GM21447 (cell line): ENCODE results near the gene ITLN2.
A peak's percentile ranks its signal among the peaks of the same experiment; 100 is the strongest.
"Not testable (repeated sequence)": the region's sequence is repeated elsewhere in the genome, so short reads cannot be mapped to it uniquely, and the experiment has no call there.

Experiments
- ATAC-seq: cut with Tn5 transposase; IDR thresholded peaks from one replicate; pipeline ENCODE4 v1.9.1; 2021; ENCODE audit not compliant: unreplicated experiment

Gene ITLN2

DNA sequence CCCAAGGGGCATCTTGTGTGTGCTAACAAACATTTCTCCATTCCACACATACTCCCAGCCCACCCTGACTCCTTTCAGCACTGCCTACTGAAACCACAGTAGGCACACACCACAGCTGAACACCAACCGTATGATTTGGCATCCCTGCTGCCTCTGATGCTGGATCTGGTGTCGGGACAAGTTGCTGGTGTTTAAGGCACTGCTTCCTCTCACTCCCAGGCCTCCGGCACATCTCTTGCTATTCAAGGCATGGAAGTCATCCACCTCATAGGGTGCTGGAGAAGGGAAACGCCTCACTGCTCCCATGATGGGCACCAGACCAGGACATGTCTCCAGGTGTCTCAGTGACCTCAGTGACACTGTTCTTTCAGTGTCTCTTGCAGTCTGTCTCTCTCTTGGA, 2.4 kb upstream of the ITLN2 start:
- ATAC-seq = no peak

DNA sequence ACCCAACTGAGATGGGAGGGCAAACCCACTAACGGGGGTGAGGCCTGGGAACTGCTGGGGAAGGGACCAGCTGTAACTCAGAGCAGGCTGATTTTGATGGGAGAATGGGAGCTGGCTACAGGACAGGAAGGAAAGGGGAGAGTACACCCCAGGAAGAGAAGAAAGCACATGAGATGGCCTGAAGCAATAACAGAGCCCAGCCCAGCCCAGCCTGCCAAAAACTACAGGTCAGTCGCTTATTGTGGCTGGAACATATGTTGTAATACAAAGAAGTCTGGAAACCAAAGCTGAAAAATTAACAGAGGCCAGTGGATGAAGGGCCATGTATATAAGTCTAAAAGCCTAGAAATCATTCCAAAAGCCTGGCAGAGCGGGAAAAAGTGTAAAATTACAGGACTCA, 1.6 kb downstream of the ITLN2 start:
- no peak for ATAC-seq

DNA sequence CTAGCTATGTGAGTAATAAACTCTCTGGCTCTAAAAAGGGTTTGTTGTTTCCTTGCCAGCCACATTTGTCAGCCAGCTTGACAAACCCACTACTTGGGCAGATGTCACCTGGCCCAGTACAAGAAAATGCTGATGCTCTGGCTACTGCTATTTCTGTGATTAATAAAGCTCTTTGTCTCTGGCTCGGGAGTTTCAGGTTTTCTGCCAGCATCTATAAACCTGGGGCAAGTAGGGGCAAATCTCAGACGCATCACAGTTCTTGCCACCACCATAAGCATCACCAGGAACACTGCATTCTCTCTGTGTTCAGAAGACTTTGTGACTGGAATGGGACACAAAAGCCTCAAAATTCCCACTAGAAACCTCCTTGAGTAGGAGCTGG, 2.5 kb downstream of the ITLN2 start:
- no peak for ATAC-seq

DNA sequence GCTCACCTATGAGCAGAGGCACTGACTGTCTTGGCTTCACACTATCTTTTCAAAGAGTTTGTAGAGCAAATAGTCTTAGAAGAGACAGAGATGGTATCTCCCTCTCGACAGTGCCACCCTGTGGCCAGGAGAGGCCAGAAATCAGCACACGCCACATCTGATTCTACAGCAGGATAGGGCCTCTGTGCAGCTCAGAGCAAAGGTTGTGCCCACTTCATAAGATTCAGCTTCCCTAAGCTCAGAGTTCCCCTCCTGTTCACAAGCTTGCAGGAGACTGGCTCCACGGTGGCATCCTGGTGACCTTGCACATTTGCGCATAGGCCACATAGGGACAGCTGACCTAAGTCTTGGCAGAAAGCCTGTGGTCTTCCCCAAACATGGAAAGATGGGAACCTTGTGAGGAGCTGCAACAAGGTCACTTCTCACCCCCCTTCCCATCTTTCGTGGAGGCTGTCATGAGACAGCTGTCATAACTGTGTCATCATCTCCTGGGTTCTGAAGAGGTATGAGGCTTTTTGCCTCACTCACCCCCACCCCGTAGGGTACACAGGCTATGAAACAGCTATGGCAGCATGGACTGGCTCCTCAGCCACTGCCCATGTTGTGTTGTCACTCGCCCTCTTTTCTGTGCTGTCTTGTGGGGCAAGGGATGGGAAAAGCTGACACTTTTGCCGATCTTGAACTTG, 3.0 kb downstream of the ITLN2 start:
- peak; percentile 60 for ATAC-seq

DNA sequence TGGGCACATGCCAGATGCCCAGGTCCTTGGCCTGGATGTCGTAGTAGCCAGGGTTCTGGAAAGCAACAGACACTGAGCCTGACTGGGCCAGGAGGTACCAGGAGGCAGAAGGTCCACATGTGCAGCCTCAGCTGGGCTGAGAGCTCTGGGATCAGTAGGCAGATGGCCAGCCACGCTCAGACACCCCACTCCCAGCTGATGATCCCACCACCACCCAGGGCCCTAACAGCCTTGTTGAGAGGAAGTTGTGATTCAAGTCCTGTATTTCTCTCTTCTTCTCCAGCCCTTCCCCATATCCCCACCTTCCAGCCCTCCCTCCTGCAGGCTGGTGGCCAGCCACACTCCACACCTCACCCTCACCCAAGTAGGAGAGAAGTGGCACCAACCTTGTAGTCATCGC, 4.0 kb downstream of the ITLN2 start:
- no peak for ATAC-seq

DNA sequence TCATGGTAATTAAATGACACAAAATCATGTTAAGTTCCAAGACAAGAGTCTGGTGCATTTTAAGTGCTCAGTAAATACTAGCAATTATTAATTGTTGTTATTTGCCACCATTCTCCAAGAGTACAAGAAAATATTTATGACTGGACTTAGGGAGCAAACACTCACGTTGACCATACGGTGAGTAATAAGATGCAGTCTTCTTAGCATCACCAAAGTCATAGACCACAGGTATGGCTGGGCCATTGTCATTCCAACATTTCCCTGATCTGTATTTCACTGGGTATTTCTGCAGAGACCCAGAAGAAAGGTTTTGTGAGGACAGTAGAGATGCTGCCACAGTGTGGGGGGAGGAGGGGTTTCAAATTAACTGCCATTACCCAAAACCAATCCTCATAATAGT, 4.7 kb downstream of the ITLN2 start:
- ATAC-seq = no peak

DNA sequence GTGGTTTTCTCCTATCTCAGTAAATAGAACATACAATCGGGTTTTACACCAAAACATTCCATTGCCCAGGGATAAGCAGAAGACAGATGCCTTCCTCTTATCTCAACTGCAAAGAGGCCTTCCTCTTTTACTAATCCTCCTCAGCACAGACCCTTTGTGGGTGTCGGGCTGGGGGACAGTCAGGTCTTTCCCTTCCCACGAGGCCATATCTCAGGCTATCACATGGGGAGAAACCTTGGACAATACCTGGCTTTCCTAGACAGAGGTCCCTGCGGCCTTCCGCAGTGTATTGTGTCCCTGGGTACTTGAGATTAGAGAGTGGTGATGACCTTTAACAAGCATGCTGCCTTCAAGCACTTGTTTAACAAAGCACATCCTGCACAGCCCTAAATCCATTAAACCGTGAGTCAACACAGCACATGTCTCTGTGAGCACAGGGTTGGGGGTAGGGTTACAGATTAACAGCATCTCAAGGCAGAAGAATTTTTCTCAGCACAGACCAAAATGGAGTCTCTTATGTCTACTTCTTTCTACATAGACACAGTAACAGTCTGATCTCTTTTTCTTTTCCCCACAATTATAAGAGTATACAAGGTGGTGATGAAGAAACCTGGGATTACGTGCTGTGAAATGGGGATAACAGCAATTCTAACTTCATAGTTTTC, 5.3 kb downstream of the ITLN2 start:
- ATAC-seq = not testable (repeated sequence)

DNA sequence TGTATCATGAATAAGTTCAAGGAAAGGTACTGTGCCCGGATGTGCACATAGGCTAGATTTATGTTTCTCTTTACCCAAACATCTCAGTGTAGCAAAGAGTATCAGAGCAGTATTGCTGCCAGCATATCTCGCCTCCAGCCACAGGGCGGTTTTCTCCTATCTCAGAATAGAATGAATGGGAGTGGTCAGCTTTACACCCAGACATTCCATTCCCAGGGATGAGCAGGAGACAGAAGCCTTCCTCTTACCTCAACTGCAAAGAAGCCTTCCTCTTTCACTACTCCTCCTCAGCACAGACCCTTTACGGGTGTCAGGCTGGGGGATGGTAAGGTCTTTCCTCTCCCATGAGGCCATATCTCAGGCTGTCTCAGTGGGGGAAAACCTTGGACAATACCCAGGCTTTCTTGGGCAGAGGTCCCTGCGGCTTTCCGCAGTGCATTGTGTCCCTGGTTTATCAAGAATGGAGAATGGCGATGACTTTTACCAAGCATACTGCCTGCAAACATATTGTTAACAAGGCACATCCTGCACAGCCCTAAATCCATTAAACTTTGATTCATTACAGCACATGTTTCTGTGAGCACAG, 7.3 kb downstream of the ITLN2 start:
- ATAC-seq = not testable (repeated sequence)

DNA sequence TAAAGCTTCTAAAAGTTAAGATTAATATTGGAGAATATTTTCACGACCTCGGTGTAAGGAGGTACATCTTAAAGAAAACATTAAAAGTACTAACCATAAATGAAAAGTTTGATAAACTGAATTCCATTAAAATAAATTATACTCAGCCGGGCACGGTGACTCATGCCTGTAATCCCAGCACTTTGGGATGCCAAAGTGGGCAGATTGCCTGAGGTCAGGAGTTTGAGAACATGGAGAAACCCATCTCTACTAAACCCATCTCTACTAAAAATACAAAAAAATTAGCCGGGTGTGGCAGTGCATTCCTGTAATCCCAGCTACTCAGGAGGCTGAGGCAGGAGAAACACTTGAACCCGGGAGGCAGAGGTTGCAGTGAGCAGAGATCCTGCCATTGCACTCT, 8.7 kb downstream of the ITLN2 start:
- ATAC-seq = not testable (repeated sequence)

DNA sequence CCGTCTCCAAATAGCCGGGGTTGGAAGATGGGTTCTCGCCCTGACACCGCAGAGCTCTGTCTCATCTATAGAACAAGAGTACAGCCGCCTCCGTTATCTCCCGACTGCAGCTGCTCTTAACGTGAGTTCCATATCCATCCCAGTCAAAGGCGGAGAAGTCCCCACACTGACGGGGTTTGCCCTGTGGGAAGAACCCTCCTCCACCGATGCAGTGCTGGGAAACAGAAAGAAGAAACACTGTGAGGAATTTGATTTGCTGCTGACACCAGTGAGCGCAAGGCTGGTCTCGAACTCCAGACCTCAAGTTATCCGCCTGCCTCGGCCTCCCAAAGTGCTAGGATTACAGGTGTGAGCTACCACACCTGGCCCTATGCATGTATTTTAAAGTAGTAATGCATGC, 9.5 kb downstream of the ITLN2 start:
- no peak for ATAC-seq

DNA sequence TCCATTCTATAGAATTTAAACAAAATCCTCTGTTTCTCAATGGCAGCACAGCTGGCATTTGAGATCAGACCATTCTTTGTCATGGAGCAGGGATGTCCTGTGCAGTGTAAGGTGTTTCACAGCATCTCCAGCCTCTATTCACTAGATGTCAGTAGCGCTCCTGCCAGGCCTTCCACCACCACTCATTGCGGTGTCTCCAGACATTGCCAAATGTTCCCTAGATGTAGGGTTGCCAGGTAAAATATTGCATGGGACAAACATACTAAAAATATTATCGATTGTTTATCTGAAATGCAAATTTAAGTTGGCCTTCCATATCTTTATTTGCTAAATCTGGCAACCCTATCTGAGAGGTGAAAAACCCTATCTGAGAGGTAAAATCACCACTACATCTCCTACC, 11.7 kb downstream of the ITLN2 start:
- no peak for ATAC-seq

DNA sequence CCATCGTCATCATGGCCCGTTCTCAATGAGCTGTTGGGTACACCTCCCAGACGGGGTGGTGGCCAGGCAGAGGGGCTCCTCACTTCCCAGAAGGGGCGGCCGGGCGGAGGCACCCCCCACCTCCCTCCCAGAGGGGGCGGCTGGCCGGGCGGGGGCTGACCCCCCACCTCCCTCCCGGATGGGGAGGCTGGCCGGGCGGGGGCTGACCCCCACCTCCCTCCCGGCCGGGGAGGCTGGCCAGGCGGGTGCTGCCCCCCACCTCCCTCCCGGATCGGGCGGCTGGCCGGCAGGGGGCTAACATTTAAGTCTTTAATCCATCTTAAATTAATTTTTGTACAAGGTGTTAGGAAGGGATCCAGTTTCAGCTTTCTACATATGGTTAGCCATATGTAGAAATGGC, 17.9 kb downstream of the ITLN2 start:
- not testable (repeated sequence) for ATAC-seq

DNA sequence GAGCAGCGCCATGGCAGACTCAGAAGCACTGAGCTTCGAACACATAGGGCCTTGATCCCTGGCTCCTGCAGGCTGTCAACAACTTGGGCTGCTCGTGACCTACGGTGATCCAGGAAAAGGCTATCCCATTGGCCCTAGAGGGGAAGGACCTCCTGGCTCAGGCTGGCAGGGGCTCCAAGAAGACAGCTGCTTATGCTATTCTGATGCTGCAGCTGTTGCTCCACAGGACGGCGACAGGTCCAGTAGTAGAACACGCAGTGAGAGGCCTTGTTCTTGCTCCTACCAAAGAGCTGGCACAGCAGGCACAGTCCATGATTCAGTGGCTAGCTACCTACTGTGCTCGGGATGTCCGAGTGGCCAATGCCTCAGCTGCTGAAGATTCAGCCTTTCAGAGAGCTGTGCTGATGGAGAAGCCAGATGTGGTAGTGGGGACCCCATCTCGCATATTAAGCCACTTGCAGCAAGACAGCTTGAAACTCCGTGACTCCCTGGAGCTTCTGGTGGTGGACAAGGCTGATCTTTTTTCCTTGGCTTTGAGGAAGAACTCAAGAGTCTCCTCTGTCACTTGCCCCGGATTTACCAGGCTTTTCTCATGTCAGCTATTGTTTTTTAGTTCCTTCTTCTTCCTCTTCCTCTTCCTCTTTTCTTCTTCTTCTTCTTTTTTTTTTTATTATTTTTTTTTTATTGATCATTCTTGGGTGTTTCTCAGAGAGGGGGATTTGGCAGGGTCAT, 18.9 kb downstream of the ITLN2 start:
- ATAC-seq = no peak

DNA sequence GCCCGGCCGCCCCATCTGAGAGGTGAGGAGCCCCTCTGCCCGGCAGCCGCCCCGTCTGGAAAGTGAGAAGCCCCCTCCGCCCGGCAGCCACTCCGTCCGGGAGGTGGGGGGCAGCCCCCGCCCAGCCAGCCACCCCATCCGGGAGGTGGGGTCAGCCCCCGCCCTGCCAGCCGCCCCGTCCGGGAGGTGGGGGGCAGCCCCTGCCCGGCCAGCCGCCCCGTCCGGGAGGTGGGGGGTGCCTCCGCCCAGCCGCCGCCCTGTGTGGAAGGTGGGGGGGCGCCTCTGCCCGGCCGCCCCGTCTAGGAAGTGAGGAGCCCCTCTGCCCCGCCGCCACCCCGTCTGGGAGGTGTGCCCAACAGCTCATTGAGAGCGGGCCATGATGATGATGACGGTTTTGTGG, 21.3 kb downstream of the ITLN2 start:
- ATAC-seq = not testable (repeated sequence)

DNA sequence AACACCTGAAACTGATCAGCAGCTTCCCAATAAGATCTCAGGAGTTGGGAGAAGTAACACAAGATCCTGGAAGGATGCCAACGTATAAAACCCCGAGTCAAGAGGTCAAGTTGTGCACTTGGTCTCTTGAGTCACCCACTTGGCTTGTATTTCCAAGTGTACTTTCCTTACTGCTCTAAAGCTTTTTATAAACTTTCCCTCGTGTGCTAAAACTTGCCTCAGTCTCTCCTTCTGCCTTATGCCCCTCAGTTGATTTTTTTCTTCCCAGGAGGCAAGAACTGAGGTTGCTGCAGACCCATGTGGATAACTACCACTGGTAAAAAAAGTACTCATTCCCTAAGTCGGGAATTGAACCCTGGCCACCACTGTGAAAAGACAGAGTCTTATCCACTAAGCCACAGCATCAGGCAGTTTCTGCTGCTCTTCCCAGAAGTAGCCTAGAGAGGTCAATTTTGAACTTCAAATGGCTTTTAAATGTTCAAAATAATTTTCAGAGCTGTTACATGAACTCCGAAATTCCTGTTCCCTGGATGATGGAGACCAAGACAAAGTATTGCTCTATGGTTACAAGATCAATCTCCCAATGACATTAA, 28.9 kb downstream of the ITLN2 start:
- no peak for ATAC-seq

DNA sequence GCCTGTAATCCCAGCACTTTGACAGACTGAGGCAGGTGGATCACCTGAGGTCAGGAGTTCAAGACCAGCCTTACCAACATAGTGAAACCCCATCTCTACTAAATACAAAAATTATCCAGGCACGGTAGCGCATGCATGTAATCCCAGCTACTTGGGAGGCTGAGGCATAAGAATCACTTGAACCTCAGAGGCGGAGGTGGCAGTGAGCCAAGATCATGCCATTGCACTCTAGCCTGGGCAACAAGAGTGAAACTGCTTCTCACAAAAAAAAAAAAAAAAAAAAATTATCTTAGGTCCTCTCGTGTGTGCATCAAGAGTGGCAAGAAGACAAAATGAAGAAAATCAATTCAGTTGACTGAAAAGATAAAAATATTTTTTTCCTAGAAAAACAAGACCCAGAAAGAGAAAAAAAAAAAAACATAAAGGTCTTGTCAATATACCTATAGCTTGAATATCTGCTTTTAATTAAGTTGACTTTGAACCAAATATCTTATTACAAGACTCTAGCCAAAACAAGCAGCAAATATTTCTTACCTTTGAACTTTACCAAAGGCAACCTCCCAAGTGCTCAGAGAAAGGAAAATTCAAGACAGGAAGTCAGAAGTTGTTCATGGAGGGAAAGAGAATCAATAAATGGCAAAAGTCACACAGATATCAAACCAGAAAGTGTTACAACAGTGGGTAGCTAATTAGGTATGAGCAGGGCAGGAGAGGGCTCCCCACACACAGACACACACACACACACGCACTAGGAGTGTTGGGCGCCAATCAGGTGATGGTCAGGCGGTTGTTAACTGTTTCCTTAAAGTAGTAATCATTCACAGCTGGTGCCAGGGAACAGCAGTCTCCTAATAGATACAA, 29.6 kb downstream of the ITLN2 start:
- ATAC-seq = no peak

DNA sequence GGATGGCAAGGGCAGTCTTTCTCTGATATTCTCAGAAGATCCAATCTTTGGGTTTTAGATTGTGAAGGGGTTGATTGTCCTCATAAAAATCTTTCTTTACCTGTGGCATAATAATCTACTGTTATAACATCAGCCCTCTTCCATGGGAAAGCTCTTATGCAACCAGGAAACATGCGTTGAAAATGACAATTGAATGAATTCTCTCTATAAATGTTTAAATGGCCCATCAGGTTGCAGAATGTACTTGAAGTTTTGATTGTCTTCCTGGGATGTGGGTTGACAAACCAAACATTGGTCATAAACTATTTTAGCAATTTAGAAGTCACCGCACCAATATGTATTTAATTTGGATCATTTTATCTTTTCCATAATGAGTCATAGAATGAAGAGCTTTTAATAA, 37.9 kb downstream of the ITLN2 start:
- no peak for ATAC-seq

DNA sequence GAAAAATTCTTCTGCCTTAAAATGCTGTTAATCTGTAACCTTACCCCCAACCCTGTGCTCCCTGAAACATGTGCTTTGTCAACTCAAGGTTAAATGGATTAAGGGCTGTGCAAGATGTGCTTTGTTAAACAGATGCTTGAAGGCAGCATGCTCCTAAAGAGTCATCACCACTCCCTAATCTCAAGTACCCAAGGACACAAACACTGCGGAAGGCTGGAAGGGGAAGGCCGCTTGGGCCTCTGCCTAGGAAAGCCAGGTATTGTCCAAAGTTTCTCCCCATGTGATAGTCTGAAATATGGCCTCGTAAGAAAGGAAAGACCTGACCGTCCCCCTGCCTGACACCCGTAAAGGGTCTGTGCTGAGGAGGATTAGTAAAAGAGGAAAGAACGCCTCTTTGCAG, 41.4 kb downstream of the ITLN2 start:
- not testable (repeated sequence) for ATAC-seq

DNA sequence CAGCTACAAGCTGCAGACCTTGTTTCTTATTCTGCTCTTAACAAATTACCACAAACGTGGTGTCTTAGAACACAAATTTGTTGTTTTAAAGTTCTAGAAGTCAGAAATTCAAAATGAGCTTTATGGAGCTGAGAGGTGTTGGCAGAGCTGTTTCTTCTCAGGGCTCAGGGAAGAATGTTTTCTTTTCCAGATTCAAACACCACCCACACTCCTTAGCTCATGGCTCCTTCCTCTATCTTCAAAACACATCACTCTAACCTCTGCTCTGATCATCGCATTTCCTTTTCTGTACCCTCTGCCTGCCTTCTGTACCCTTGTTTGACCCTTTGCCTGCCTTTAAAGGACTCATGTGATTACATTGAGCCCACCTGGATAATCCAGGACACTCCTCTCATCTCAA, 42.7 kb downstream of the ITLN2 start:
- no peak for ATAC-seq

DNA sequence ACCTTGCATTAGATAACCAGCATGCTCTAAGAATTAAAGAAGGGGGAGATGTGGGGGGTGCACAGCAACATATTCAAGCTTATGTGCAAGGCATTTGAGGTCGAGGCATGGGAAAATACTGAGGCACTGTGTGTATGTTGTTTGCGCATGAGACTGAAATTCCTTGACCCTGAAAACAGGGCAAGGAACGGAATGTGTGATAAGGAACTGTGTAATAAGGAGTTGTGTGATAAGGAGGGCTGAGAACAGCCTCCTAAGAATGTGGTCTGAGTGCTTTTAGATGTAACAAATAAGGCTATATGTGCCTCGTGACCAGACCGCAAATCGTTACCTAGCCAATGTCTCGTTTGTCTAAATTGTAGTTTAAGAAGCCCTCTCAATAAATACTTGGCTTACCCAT, 43.2 kb downstream of the ITLN2 start:
- ATAC-seq = no peak
